Choroid plexus epithelial cell (primary cell): ENCODE measurements around the gene GPR78.

ENCODE experiments used
- DNase-seq: peaks from one replicate; pipeline ENCODE4 v3.0.0-alpha.2; 2010; ENCODE audit warnings: low read depth
- H3K4me3 ChIP-seq: 2 replicates; pipeline ENCODE4 v1.5.1; 2011; ENCODE audit warnings: low read depth, mild to moderate bottlenecking, control low read depth, low read length, moderate library complexity
- CTCF ChIP-seq: conservative IDR thresholded peaks from 2 replicates; pipeline ENCODE4 v1.5.1; 2011; ENCODE audit warnings: low read depth, mild to moderate bottlenecking, control low read depth, inconsistent platforms, low read length, moderate library complexity

GPR78 gene

GRCh38 chr4:8552024-8552423, 28.2 kb upstream of the GPR78 start:
- no peak for DNase-seq
- TF ChIP-seq CTCF: no peak
- H3K4me3 ChIP-seq: no peak overlapping the region

- H3K4me3 ChIP-seq: no peak overlapping the region
- TF ChIP-seq CTCF: no peak
- DNase-seq: no peak
Measured at GRCh38 chr4:8552581-8553205, 27.5 kb upstream of the GPR78 start.

- no peak overlapping the region for H3K4me3 ChIP-seq
- no peak for DNase-seq
- no peak for TF ChIP-seq CTCF
Measured at GRCh38 chr4:8553216-8553615, 27.0 kb upstream of the GPR78 start.

- DNase-seq: no peak
- H3K4me3 ChIP-seq: no peak overlapping the region
- TF ChIP-seq CTCF: no peak
Measured at GRCh38 chr4:8553991-8554405, 26.2 kb upstream of the GPR78 start.

- H3K4me3 ChIP-seq: no peak overlapping the region
- no peak for DNase-seq
- no peak for TF ChIP-seq CTCF
Measured at GRCh38 chr4:8554555-8555100, 25.6 kb upstream of the GPR78 start.

- H3K4me3 ChIP-seq: no peak overlapping the region
- TF ChIP-seq CTCF: no peak
- no peak for DNase-seq
Measured at GRCh38 chr4:8555716-8556115, 24.5 kb upstream of the GPR78 start.
